ENCODE measurements around the gene PXK. TPM values are rescaled to one million over a fixed set of nuclear protein-coding genes. Genes with fewer than 3 reads are reported as not detected.
A peak's percentile ranks its signal among the peaks of the same experiment; 100 is the strongest.

The PXK gene
- total RNA-seq, 2 experiments from 2014 or later: 22.2 to 23.6 TPM

- peak overlapping the region; percentile 61 for H3K27ac Mint-ChIP-seq
- TF ChIP-seq, protein P1, sequence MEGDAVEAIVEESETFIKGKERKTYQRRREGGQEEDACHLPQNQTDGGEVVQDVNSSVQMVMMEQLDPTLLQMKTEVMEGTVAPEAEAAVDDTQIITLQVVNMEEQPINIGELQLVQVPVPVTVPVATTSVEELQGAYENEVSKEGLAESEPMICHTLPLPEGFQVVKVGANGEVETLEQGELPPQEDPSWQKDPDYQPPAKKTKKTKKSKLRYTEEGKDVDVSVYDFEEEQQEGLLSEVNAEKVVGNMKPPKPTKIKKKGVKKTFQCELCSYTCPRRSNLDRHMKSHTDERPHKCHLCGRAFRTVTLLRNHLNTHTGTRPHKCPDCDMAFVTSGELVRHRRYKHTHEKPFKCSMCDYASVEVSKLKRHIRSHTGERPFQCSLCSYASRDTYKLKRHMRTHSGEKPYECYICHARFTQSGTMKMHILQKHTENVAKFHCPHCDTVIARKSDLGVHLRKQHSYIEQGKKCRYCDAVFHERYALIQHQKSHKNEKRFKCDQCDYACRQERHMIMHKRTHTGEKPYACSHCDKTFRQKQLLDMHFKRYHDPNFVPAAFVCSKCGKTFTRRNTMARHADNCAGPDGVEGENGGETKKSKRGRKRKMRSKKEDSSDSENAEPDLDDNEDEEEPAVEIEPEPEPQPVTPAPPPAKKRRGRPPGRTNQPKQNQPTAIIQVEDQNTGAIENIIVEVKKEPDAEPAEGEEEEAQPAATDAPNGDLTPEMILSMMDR (IDR thresholded peaks at IDR 0.05): no peak
- intact Hi-C loops (cut with micrococcal nuclease): no loop called here
- H3K36me3 Mint-ChIP-seq (ENCODE audit: low read depth): peaks cover 24% of the 10 kb centered on the region
- DNase-seq: no peak
- no peak overlapping the region for H3K4me3 Mint-ChIP-seq
- CTCF ChIA-PET: interaction anchor here (0.7 to 2.1 kb wide), 5 partner anchors 10 to 259 kb away, joined by 3 to 7 read pairs (median 4); no protein-coding TSS in a partner anchor
- no peaks in the 10 kb centered on the region for H3K9me3 Mint-ChIP-seq
- no peaks in the 10 kb centered on the region for H3K27me3 Mint-ChIP-seq
- peaks cover 6% of the 10 kb centered on the region for H3K4me1 Mint-ChIP-seq (ENCODE audit: low read depth)
- ATAC-seq: no peak
- POLR2A ChIA-PET: interaction anchor here (2.2 kb wide), 1 partner anchor 10 kb away, joined by 9 read pairs; no protein-coding TSS in a partner anchor
Measured at GRCh38 chr3:58425782-58426181, 93.1 kb downstream of the PXK start.

DNA sequence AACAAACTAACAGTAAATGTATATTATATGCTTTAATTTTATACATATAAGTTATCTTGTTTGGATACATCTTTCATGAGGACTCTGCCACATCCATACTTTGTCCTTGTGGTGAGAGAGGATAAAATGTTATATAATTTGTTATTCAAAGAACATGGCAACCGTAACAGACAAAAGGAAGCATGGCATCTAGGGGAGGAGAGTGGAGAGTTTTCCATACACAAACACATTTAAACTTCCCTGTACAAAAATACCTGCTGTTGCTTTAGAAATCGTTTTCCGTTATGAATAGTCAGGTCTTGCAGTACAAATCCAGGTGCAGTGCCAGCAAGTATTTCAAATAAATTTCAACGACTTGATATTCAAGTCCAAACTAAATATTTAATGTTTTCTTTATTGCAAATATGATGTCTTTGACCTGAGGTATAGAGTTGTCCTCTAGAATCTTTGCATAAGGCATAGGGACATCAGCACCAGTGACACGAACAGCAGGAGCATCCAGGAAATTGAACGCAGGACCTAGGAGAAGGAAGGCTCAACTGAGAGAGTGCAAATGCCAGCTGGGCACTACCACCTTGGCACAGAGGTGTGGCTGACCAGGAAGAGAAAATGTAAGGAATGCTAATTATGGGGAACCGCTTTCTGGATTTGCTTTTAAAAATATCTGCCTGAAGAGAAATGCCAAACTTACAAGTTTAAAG, 95.1 kb downstream of the PXK start:
- H3K36me3 Mint-ChIP-seq (ENCODE audit: low read depth): peaks cover 25% of the 10 kb centered on the region
- ChIA-PET POLR2A (no interaction called here), CTCF (interaction anchor here (0.9 to 2.7 kb wide), 2 partner anchors 13 to 120 kb away, joined by 3 to 13 read pairs; no protein-coding TSS in a partner anchor)
- DNase-seq (no peak), ATAC-seq (no peak)
- intact Hi-C loops (cut with micrococcal nuclease): no loop called here
- H3K27me3 Mint-ChIP-seq: no peaks in the 10 kb centered on the region
- H3K9me3 Mint-ChIP-seq: no peaks in the 10 kb centered on the region
- H3K4me3 Mint-ChIP-seq: no peak overlapping the region
- H3K4me1 Mint-ChIP-seq (ENCODE audit: low read depth): peaks cover 12% of the 10 kb centered on the region
- H3K27ac Mint-ChIP-seq: peak overlapping the region; percentile 5
- TF ChIP-seq, protein P1 (IDR thresholded peaks at IDR 0.05): no peak

- Mint-ChIP-seq H3K27me3 (no peaks in the 10 kb centered on the region), H3K36me3 (ENCODE audit: low read depth) (peaks cover 22% of the 10 kb centered on the region), H3K4me3 (no peak overlapping the region), H3K4me1 (ENCODE audit: low read depth) (peaks cover 21% of the 10 kb centered on the region), H3K27ac (peak overlapping the region; percentile 46), H3K9me3 (no peaks in the 10 kb centered on the region)
- intact Hi-C loops (cut with micrococcal nuclease): loop anchor here (10.0 kb wide), 1 partner anchor 105 kb away; the partner anchor contains the start of gene ACOX2
- DNase-seq (no peak), ATAC-seq (no peak)
- ChIA-PET POLR2A (interaction anchor here (0.9 to 1.1 kb wide), 2 partner anchors 62 to 123 kb away, joined by 3 to 5 read pairs; partner anchors contain the start of genes HTD2 and RPP14), CTCF (interaction anchor here (0.8 to 2.7 kb wide), 4 partner anchors 11 to 121 kb away, joined by 3 to 13 read pairs (median 4); partner anchors contain the start of gene KCTD6)
- TF ChIP-seq, protein P1 (IDR thresholded peaks at IDR 0.05): no peak
Measured at GRCh38 chr3:58429657-58430056, 97.0 kb downstream of the PXK start.

- H3K36me3 Mint-ChIP-seq (ENCODE audit: low read depth): peaks cover 8% of the 10 kb centered on the region
- intact Hi-C loops (cut with micrococcal nuclease): loop anchor here (10.0 kb wide), 1 partner anchor 102 kb away; the partner anchor contains the start of gene ACOX2
- no peak for ATAC-seq
- H3K4me1 Mint-ChIP-seq (ENCODE audit: low read depth): peaks cover 24% of the 10 kb centered on the region
- H3K9me3 Mint-ChIP-seq: no peaks in the 10 kb centered on the region
- H3K4me3 Mint-ChIP-seq: peak overlapping the region; percentile 96
- H3K27ac Mint-ChIP-seq: peak overlapping the region; percentile 93
- TF ChIP-seq, protein P1 (IDR thresholded peaks at IDR 0.05): no peak
- ChIA-PET POLR2A (interaction anchor here (0.6 to 1.5 kb wide), 7 partner anchors 8 to 138 kb away, joined by 3 to 4 read pairs (median 3); partner anchors contain the start of genes HTD2, KCTD6 and RPP14), CTCF (interaction anchor here (0.9 to 1.3 kb wide), 2 partner anchors 100 to 126 kb away, joined by 3 to 6 read pairs; partner anchors contain the start of genes HTD2 and RPP14)
- DNase-seq: no peak
- H3K27me3 Mint-ChIP-seq: no peaks in the 10 kb centered on the region
Measured at GRCh38 chr3:58432905-58433304, 100.2 kb downstream of the PXK start.

All from activated CD8-positive, alpha-beta T cell treated with anti-CD3 and anti-CD28 coated beads for 36 hours (primary cell).